ENCODE results near the gene DTX2.
"Not testable (repeated sequence)": the region's sequence is repeated elsewhere in the genome, so short reads cannot be mapped to it uniquely, and the experiment has no call there.

The DTX2 gene

GRCh38 chr7:76492139-76492538, 30.6 kb downstream of the DTX2 start:
- not testable (repeated sequence) for DNase-seq (ENCODE audit: low spot score)

- not testable (repeated sequence) for DNase-seq (ENCODE audit: low spot score)
These were observed 34.2 kb downstream of the DTX2 start for GRCh38 chr7:76495717-76496116.

GRCh38 chr7:76497918-76498582, 36.5 kb downstream of the DTX2 start:
- DNase-seq (ENCODE audit: low spot score), result not testable (repeated sequence)

GRCh38 chr7:76498583-76499200, 37.2 kb downstream of the DTX2 start:
- DNase-seq (ENCODE audit: low spot score), result not testable (repeated sequence)

- DNase-seq (ENCODE audit: low spot score), result not testable (repeated sequence)
These were observed 37.9 kb downstream of the DTX2 start for GRCh38 chr7:76499201-76499923.

GRCh38 chr7:76499924-76500241, 38.4 kb downstream of the DTX2 start:
- not testable (repeated sequence) for DNase-seq (ENCODE audit: low spot score)

- not testable (repeated sequence) for DNase-seq (ENCODE audit: low spot score)
These were observed 40.7 kb downstream of the DTX2 start for GRCh38 chr7:76502224-76502623.

GRCh38 chr7:76502836-76503235, 41.3 kb downstream of the DTX2 start:
- DNase-seq (ENCODE audit: low spot score), result not testable (repeated sequence)

- DNase-seq (ENCODE audit: low spot score), result not testable (repeated sequence)
These were observed 41.7 kb downstream of the DTX2 start for GRCh38 chr7:76503244-76503643.

- not testable (repeated sequence) for DNase-seq (ENCODE audit: low spot score)
These were observed 43.0 kb downstream of the DTX2 start for GRCh38 chr7:76504351-76505167.

GRCh38 chr7:76505168-76506080, 43.9 kb downstream of the DTX2 start:
- no peak for DNase-seq (ENCODE audit: low spot score)

- no peak for DNase-seq (ENCODE audit: low spot score)
These were observed 44.6 kb downstream of the DTX2 start for GRCh38 chr7:76506081-76506440.

GRCh38 chr7:76506643-76507042, 45.1 kb downstream of the DTX2 start:
- not testable (repeated sequence) for DNase-seq (ENCODE audit: low spot score)

- DNase-seq (ENCODE audit: low spot score), result no peak
These were observed 46.4 kb downstream of the DTX2 start for GRCh38 chr7:76507723-76508406.

- DNase-seq (ENCODE audit: low spot score), result no peak
These were observed 48.7 kb downstream of the DTX2 start, which contains the start of gene UPK3B for GRCh38 chr7:76509931-76510877. Gene UPK3B (plus strand): TSS chr7:76510552. CDS start chr7:76510653, 101 bp downstream.

- not testable (repeated sequence) for DNase-seq (ENCODE audit: low spot score)
These were observed 49.8 kb downstream of the DTX2 start for GRCh38 chr7:76511200-76511910.

GRCh38 chr7:76511911-76512885, 50.7 kb downstream of the DTX2 start:
- DNase-seq (ENCODE audit: low spot score), result not testable (repeated sequence)

All from COLO829 (cell line).